COLO668 (cell line): ENCODE measurements around the gene PCDHB16.
"Not testable (repeated sequence)": the region's sequence is repeated elsewhere in the genome, so short reads cannot be mapped to it uniquely, and the experiment has no call there.

Experiments used
- DNase-seq: peaks from one replicate; lab custom pipeline; 2025; ENCODE audit not compliant: unreplicated experiment; lab: John Stamatoyannopoulos, UW

PCDHB16 gene

DNA sequence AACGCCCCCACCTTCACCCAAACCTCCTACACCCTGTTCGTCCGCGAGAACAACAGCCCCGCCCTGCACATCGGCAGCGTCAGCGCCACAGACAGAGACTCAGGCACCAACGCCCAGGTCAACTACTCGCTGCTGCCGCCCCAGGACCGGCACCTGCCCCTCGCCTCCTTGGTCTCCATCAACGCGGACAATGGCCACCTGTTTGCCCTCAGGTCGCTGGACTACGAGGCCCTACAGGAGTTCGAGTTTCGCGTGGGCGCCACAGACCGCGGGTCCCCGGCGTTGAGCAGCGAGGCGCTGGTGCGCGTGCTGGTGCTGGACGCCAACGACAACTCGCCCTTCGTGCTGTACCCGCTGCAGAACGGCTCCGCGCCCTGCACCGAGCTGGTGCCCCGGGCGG is 42.7 kb downstream of the PCDHB16 start:
- not testable (repeated sequence) for DNase-seq

DNA sequence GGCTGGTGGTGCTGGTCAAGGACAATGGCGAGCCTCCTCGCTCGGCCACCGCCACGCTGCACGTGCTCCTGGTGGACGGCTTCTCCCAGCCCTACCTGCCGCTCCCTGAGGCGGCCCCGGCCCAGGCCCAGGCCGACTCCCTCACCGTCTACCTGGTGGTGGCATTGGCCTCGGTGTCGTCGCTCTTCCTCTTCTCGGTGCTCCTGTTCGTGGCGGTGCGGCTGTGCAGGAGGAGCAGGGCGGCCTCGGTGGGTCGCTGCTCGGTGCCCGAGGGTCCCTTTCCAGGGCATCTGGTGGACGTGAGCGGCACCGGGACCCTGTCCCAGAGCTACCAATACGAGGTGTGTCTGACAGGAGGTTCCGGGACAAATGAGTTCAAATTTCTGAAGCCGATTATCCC is 43.2 kb downstream of the PCDHB16 start:
- not testable (repeated sequence) for DNase-seq

DNA sequence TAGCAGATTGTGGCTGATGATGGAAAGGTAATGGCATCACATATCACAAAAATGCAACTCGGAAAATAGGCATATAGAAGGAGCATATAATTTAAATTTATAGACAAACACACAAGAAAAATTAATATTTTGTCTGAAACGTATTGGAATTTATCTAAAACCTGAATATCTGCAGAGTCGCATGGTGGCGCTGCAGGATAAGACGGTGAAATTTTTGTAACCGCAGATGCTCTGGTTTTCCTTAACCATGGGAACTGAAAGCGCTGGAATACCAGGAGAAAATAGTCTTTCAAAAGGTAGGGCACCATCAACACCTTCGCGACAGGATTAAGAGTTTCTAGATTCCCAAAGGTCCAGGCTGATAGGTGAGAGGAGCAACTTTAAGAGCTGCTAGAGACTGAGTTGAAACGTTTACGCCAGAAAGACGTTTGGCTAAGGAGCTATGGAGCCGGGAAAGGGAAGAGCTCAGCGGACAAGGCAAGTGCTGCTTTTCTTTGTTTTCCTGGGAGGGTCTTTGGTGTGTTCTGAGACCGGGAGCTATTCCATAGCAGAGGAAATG is 52.0 kb downstream of the PCDHB16 start:
- DNase-seq = no peak
